ENCODE data around the gene KIF26B. TPM values are rescaled to one million over a fixed set of nuclear protein-coding genes. Genes with fewer than 3 reads are reported as not detected.
"Not testable (repeated sequence)": the region's sequence is repeated elsewhere in the genome, so short reads cannot be mapped to it uniquely, and the experiment has no call there.

KIF26B gene
- total RNA-seq, 4 donors from 2014 or later = 0.90 to 2.0 (median 1.5) TPM

- no peak for TF ChIP-seq POLR2A (IDR thresholded peaks at IDR 0.05)
- TF ChIP-seq CTCF (IDR thresholded peaks at IDR 0.05) = no peak
- TF ChIP-seq EP300 (IDR thresholded peaks at IDR 0.05) = no peak
- no peak overlapping the region for H3K27ac ChIP-seq
- no peak for DNase-seq (ENCODE audit: low spot score in 2 of 2)
- no peak overlapping the region for H3K4me3 ChIP-seq
- WGBS, 2 donors = 69 to 85% methylated on average over 6 of the region's 6 CpGs
- no peaks in the 10 kb centered on the region for H3K27me3 ChIP-seq
- H3K9me3 ChIP-seq = no peaks in the 10 kb centered on the region
- H3K4me1 ChIP-seq = no peaks in the 10 kb centered on the region
- H3K36me3 ChIP-seq = no peaks in the 10 kb centered on the region
Measured at GRCh38 chr1:245332513-245332912, 177.7 kb downstream of the KIF26B start.

- no peak for TF ChIP-seq POLR2A (IDR thresholded peaks at IDR 0.05)
- no peak for TF ChIP-seq CTCF (IDR thresholded peaks at IDR 0.05)
- no peak for TF ChIP-seq EP300 (IDR thresholded peaks at IDR 0.05)
- Histone ChIP-seq H3K9me3 (no peaks in the 10 kb centered on the region), H3K36me3 (no peaks in the 10 kb centered on the region), H3K27ac (no peak overlapping the region), H3K4me1 (no peaks in the 10 kb centered on the region), H3K4me3 (no peak overlapping the region), H3K27me3 (no peaks in the 10 kb centered on the region)
- no peak for DNase-seq (ENCODE audit: low spot score in 2 of 2)
- WGBS, 2 donors = 50 to 57% methylated on average over 4 of the region's 4 CpGs
Measured at GRCh38 chr1:245334235-245334634, 179.4 kb downstream of the KIF26B start.

- Histone ChIP-seq H3K27ac (no peak overlapping the region), H3K4me3 (no peak overlapping the region), H3K27me3 (no peaks in the 10 kb centered on the region), H3K9me3 (no peaks in the 10 kb centered on the region), H3K36me3 (no peaks in the 10 kb centered on the region), H3K4me1 (no peaks in the 10 kb centered on the region)
- TF ChIP-seq CTCF (IDR thresholded peaks at IDR 0.05) (no peak), POLR2A (IDR thresholded peaks at IDR 0.05) (no peak), EP300 (IDR thresholded peaks at IDR 0.05) (no peak)
- DNase-seq (ENCODE audit: low spot score in 2 of 2) = no peak
- WGBS, 2 donors = 82 to 89% methylated on average over 9 of the region's 9 CpGs
Measured at GRCh38 chr1:245334827-245335490, 180.2 kb downstream of the KIF26B start.

GRCh38 chr1:245335684-245336083 lies 180.9 kb downstream of the KIF26B start:
- not testable (repeated sequence) for H3K36me3 ChIP-seq; H3K27me3 ChIP-seq; H3K4me3 ChIP-seq; DNase-seq (ENCODE audit: low spot score in 2 of 2); H3K27ac ChIP-seq; H3K9me3 ChIP-seq; H3K4me1 ChIP-seq
- 81 to 86% methylated on average over 22 of the region's 22 CpGs for WGBS, 2 donors

- no peaks in the 10 kb centered on the region for H3K27me3 ChIP-seq
- H3K27ac ChIP-seq = no peak overlapping the region
- TF ChIP-seq EP300 (IDR thresholded peaks at IDR 0.05) (no peak), POLR2A (IDR thresholded peaks at IDR 0.05) (no peak), CTCF (IDR thresholded peaks at IDR 0.05) (no peak)
- H3K9me3 ChIP-seq = no peaks in the 10 kb centered on the region
- no peak overlapping the region for H3K4me3 ChIP-seq
- H3K4me1 ChIP-seq = no peaks in the 10 kb centered on the region
- no peaks in the 10 kb centered on the region for H3K36me3 ChIP-seq
- DNase-seq (ENCODE audit: low spot score in 2 of 2) = no peak
- WGBS, 2 donors = 81 to 84% methylated on average over 22 of the region's 22 CpGs
Measured at GRCh38 chr1:245336149-245336983, 181.6 kb downstream of the KIF26B start.

GRCh38 chr1:245336984-245337355 lies 182.2 kb downstream of the KIF26B start:
- H3K4me3 ChIP-seq; H3K36me3 ChIP-seq; H3K9me3 ChIP-seq; H3K4me1 ChIP-seq; DNase-seq (ENCODE audit: low spot score in 2 of 2); H3K27me3 ChIP-seq; H3K27ac ChIP-seq: not testable (repeated sequence)
- 97 to 98% methylated on average over 2 of the region's 2 CpGs for WGBS, 2 donors

Measured in tibial nerve (tissue), 4 donors.